Common myeloid progenitor, CD34-positive (primary cell): Measurements from ENCODE around the gene ACCSL.

Experiments used
- CTCF ChIA-PET: fragments of 350-600 bp; sonication (Branson Sonifier 250); formaldehyde crosslinking; loops from one replicate; lab custom pipeline; 2021; ENCODE audit warnings: antibody characterized with exemption; lab: Charles Lee
- POLR2A ChIA-PET: fragments of 350-600 bp; sonication (Branson Sonifier 250); formaldehyde crosslinking; loops from one replicate; lab custom pipeline; 2021; ENCODE audit warnings: antibody characterized with exemption; lab: Charles Lee
- DNase-seq, 3 donors: peaks; one replicate each; pipeline versions ENCODE4 v3.0.0 to v3.0.0-alpha.2; 2013
- H3K27ac ChIP-seq, 2 experiments: 1 replicate in 1 of 2; 2 replicates in 1 of 2; pipeline ENCODE4 v1.7.0; 2013; ENCODE audit warnings: inconsistent platforms in 2 of 2, low read length in 2 of 2, mild to moderate bottlenecking in 2 of 2, low read depth in 1 of 2, moderate library complexity in 1 of 2; ENCODE audit not compliant: severe bottlenecking in 2 of 2, insufficient read depth in 1 of 2, poor library complexity in 1 of 2
- H3K27me3 ChIP-seq, 5 experiments: replicated peaks in 2 of 5; 1 replicate in 3 of 5; 2 replicates in 2 of 5; pipeline versions ENCODE4 v1.6.1 to v1.7.0; 2013; ENCODE audit warnings: low read length in 4 of 5, mild to moderate bottlenecking in 2 of 5, moderate library complexity in 2 of 5, inconsistent platforms in 1 of 5; ENCODE audit not compliant: insufficient read depth in 5 of 5, control insufficient read depth in 4 of 5
- H3K36me3 ChIP-seq, 4 experiments: 1 replicate in 2 of 4; 2 replicates in 2 of 4; pipeline versions ENCODE4 v1.6.1 to v1.7.0; 2013; ENCODE audit warnings: low read length in 3 of 4, control low read depth in 1 of 4, mild to moderate bottlenecking in 1 of 4; ENCODE audit not compliant: control insufficient read depth in 4 of 4, insufficient read depth in 4 of 4
- H3K4me1 ChIP-seq, 4 experiments: 1 replicate in 3 of 4; 2 replicates in 1 of 4; pipeline versions ENCODE4 v1.6.1 to v1.7.1; 2013; ENCODE audit warnings: low read length in 3 of 4, mild to moderate bottlenecking in 3 of 4, control low read depth in 1 of 4, inconsistent platforms in 1 of 4, moderate library complexity in 1 of 4; ENCODE audit not compliant: control insufficient read depth in 4 of 4, insufficient read depth in 4 of 4; ENCODE audit errors: control extremely low read depth in 1 of 4
- H3K4me3 ChIP-seq, 7 experiments: 1 replicate in 4 of 7; 2 replicates in 3 of 7; pipeline versions ENCODE4 v1.5.1 to v1.7.0; 2013; ENCODE audit warnings: mild to moderate bottlenecking in 7 of 7, low read length in 6 of 7, moderate library complexity in 6 of 7, inconsistent platforms in 2 of 7, low read depth in 2 of 7, control low read depth in 1 of 7; ENCODE audit not compliant: insufficient read depth in 4 of 7, control insufficient read depth in 1 of 7; ENCODE audit errors: extremely low read depth in 1 of 7
- H3K9me3 ChIP-seq, 5 experiments: 1 replicate in 4 of 5; 2 replicates in 1 of 5; pipeline versions ENCODE4 v1.6.1 to v1.7.1; 2013; ENCODE audit warnings: low read length in 4 of 5, mild to moderate bottlenecking in 2 of 5, inconsistent platforms in 1 of 5, low read depth in 1 of 5, moderate library complexity in 1 of 5; ENCODE audit not compliant: control insufficient read depth in 4 of 5, insufficient read depth in 2 of 5; ENCODE audit errors: control extremely low read depth in 1 of 5
- WGBS: methylation state at CpG from one replicate; pipeline ENCODE4 v1.1.5; 2013; ENCODE audit not compliant: insufficient coverage; 5-methylcytosine and 5-hydroxymethylcytosine counted together

ACCSL gene

GRCh38 chr11:44090539-44090938 lies 42.8 kb downstream of the ACCSL start:
- POLR2A ChIA-PET, result no interaction called here
- no peak for DNase-seq
- H3K27ac ChIP-seq, result no peak overlapping the region
- H3K9me3 ChIP-seq, result peaks cover 0 to 3% (median 0%) of the 10 kb centered on the region in 5 experiments
- no peak overlapping the region for H3K4me3 ChIP-seq
- no CpG with 5 or more reads among the region's 1 CpG for WGBS
- no peaks in the 10 kb centered on the region for H3K27me3 ChIP-seq
- CTCF ChIA-PET, result interaction anchor here (1.6 to 6.3 kb wide), 3 partner anchors 8 to 22 kb away, joined by 4 to 84 read pairs (median 34); partner anchors contain the start of gene ACCS
- H3K36me3 ChIP-seq, result peaks cover 0 to 5% (median 2%) of the 10 kb centered on the region in 4 experiments
- peaks cover 0 to 10% (median 8%) of the 10 kb centered on the region in 4 experiments for H3K4me1 ChIP-seq

DNA sequence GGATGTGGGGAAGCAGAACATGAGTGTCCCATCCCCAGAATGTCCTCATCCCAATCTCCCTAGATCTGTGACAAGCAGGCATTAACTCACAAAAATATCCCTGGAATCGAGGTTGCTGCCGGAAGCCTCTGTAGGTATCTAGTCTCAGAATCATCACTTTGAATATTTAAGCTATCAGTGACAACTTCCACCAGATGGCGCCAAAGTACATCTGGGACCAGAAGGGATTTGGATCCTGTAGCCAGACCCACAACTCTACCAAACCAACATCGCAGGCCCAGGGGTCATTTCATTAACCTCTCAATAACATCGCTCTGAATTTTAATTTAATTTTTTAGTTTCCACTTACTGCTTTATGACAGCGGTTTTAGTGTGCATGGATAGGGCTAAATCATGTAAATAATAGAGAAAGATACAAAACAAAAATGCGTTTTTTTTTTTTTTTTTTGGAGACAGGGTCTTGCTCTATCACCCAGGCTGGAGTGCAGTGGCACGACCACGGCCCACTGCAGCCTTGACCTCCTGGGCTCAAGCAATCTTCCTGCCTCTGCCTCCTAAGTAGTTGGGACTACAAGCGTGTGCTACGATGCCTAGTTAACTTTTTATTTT lies 46.6 kb downstream of the ACCSL start:
- ChIA-PET CTCF (interaction anchor here (0.9 to 6.3 kb wide), 10 partner anchors 10 to 443 kb away, joined by 3 to 84 read pairs (median 10); partner anchors contain the start of gene ACCS), POLR2A (no interaction called here)
- no peak overlapping the region for H3K27ac ChIP-seq
- peak; percentile 79 to 85 (median 83) for DNase-seq
- 19% methylated on average over 4 of the region's 11 CpGs for WGBS
- H3K4me3 ChIP-seq, result no peak overlapping the region
- peaks cover 3 to 13% (median 8%) of the 10 kb centered on the region in 4 experiments for H3K4me1 ChIP-seq
- peaks cover 0 to under 1% (median 0%) of the 10 kb centered on the region in 5 experiments for H3K9me3 ChIP-seq
- H3K36me3 ChIP-seq, result peaks cover 0 to 2% (median 0%) of the 10 kb centered on the region in 4 experiments
- no peaks in the 10 kb centered on the region for H3K27me3 ChIP-seq

DNA sequence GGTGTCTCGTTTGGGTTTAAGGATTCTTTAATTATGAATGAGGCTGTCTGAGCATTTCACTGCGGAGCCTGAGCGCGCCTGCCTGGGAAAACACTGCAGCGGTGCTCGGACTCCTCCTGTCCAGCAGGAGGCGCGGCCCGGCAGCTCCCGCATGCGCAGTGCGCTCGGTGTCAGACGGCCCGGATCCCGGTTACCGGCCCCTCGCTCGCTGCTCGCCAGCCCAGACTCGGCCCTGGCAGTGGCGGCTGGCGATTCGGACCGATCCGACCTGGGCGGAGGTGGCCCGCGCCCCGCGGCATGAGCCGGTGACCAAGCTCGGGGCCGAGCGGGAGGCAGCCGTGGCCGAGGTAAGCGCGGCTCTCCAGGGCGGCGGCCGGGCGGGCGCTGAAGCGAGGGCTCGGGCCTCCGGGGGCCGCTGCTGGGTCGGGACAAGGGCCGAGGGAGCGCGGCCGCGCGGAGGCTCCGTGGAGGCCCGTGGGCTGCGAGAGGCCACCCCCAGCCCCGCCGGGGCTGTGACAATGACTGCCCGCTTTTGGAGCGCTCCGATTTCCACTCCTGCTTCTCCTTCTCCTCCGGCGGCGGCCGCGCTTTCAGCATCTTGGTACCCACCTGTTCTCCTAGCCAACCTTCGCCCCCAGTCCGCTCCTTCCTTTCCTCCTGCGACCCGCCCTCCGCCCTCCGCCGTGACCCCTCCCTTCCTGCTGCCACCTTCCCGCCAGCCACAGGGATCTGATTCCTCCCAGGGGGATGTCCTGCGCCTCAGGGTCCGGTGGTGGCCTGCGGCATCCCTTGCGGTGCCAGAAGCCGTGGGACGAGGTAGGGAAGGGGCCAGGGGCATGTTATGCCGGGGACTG lies 48.0 kb downstream of the ACCSL start, which contains the start of gene EXT2:
TSS of gene EXT2 (plus strand) at position 173 of the 854 bp plus-strand sequence. CDS start 12,035 bp downstream, outside the sequence.
- POLR2A ChIA-PET, result no interaction called here
- peak; percentile 81 to 84 (median 83) for DNase-seq
- Histone ChIP-seq H3K36me3 (peaks cover 0 to 7% (median 2%) of the 10 kb centered on the region in 4 experiments), H3K4me1 (peaks cover 3 to 13% (median 8%) of the 10 kb centered on the region in 4 experiments), H3K4me3 (peak within 1 kb of the TSS; percentile 80 to 96 (median 86)), H3K27me3 (no peaks in the 10 kb centered on the region), H3K27ac (peak within 1 kb of the TSS; percentile 7 to 68), H3K9me3 (no peaks in the 10 kb centered on the region)
- WGBS, result 0% methylated on average over 66 of the region's 83 CpGs
- CTCF ChIA-PET, result interaction anchor here (0.8 to 6.3 kb wide), 8 partner anchors 11 to 36 kb away, joined by 3 to 84 read pairs (median 10); partner anchors contain the start of gene ACCS

- H3K9me3 ChIP-seq, result no peaks in the 10 kb centered on the region
- 15% methylated on average over 16 of the region's 18 CpGs for WGBS
- no peak for DNase-seq
- no peaks in the 10 kb centered on the region for H3K27me3 ChIP-seq
- peaks cover 3 to 13% (median 8%) of the 10 kb centered on the region in 4 experiments for H3K4me1 ChIP-seq
- H3K4me3 ChIP-seq, result peak overlapping the region; percentile 80 to 96 (median 86)
- ChIA-PET CTCF (interaction anchor here (0.7 to 1.0 kb wide), 2 partner anchors 13 kb away, joined by 3 read pairs; no protein-coding TSS in a partner anchor), POLR2A (no interaction called here)
- H3K36me3 ChIP-seq, result peaks cover 0 to 7% (median 2%) of the 10 kb centered on the region in 4 experiments
- H3K27ac ChIP-seq, result peak overlapping the region in 1 of 2 experiments; percentile 68
Measured at GRCh38 chr11:44096360-44097185, 48.8 kb downstream of the ACCSL start.

- CTCF ChIA-PET, result no interaction called here
- Histone ChIP-seq H3K4me3 (no peak overlapping the region), H3K27me3 (no peaks in the 10 kb centered on the region), H3K4me1 (peaks cover 3 to 15% (median 8%) of the 10 kb centered on the region in 4 experiments), H3K27ac (no peak overlapping the region), H3K36me3 (peaks cover 0 to 7% (median 2%) of the 10 kb centered on the region in 4 experiments), H3K9me3 (no peaks in the 10 kb centered on the region)
- POLR2A ChIA-PET, result no interaction called here
- no peak for DNase-seq
- WGBS, result 89% methylated on average over 1 of the region's 2 CpGs
Measured at GRCh38 chr11:44097821-44098220, 50.0 kb downstream of the ACCSL start.

DNA sequence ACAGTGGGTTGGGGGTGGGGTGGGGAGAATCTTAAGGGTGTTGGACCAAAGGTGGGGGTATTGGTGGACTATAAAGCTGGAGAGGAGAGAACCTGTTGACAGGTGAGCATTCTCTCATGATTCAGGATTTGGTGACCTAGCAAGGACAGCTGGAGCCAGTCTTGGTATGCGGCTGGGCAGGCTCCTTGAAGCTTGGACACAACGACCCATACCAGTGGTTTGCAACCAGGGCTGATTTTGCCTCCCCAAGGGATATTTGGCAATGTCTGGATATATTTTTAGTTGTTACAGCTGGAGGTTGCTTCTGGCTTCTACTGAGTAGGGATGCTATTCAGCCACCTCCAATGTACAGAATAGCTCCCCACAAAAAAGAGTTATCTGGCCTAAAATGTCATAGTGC lies 53.3 kb downstream of the ACCSL start:
- 100% methylated on average over 2 of the region's 2 CpGs for whole genome bisulfite sequencing
- Histone ChIP-seq H3K4me1 (peaks cover 4 to 25% (median 6%) of the 10 kb centered on the region in 4 experiments), H3K27me3 (no peaks in the 10 kb centered on the region), H3K27ac (no peak overlapping the region), H3K36me3 (peaks cover 0 to 7% (median 2%) of the 10 kb centered on the region in 4 experiments), H3K4me3 (no peak overlapping the region), H3K9me3 (no peaks in the 10 kb centered on the region)
- no peak for DNase-seq
- CTCF ChIA-PET, result interaction anchor here (1.3 to 1.6 kb wide), 2 partner anchors 11 to 15 kb away, joined by 4 to 5 read pairs; no protein-coding TSS in a partner anchor
- POLR2A ChIA-PET, result no interaction called here
